Measurements from ENCODE around the gene TCN2. TPM values are rescaled to one million over a fixed set of nuclear protein-coding genes. Genes with fewer than 3 reads are reported as not detected.

The TCN2 gene
- total and polyA plus RNA-seq, 7 donors = 8.4 to 45.7 (median 24.9) TPM

- Histone ChIP-seq H3K36me3 (peaks cover 97 to 100% (median 98%) of the 10 kb centered on the region in 4 donors), H3K27ac (no peak overlapping the region), H3K4me3 (no peak overlapping the region), H3K9me3 (no peaks in the 10 kb centered on the region), H3K27me3 (no peaks in the 10 kb centered on the region), H3K4me1 (no peaks in the 10 kb centered on the region)
- TF ChIP-seq EP300 (IDR thresholded peaks at IDR 0.05) (no peak), POLR2A (IDR thresholded peaks at IDR 0.05) (no peak), POLR2AphosphoS5 (IDR thresholded peaks at IDR 0.05) (no peak), CTCF (IDR thresholded peaks at IDR 0.05) (no peak)
- 83 to 86% methylated on average over 13 of the region's 13 CpGs for WGBS, 2 donors
- DNase-seq = no peak
- intact Hi-C loops (cut with DNase I) = no loop called here
Observed at GRCh38 chr22:30582788-30583545, 24.0 kb upstream of the TCN2 start.

GRCh38 chr22:30584441-30584840 is 22.5 kb upstream of the TCN2 start:
- Histone ChIP-seq H3K4me3 (no peak overlapping the region), H3K36me3 (peaks cover 89 to 100% (median 96%) of the 10 kb centered on the region in 4 donors), H3K9me3 (no peaks in the 10 kb centered on the region), H3K4me1 (no peaks in the 10 kb centered on the region), H3K27ac (no peak overlapping the region), H3K27me3 (no peaks in the 10 kb centered on the region)
- 95 to 96% methylated on average over 15 of the region's 15 CpGs for WGBS, 2 donors
- no peak for DNase-seq
- TF ChIP-seq POLR2AphosphoS5 (IDR thresholded peaks at IDR 0.05) (no peak), EP300 (IDR thresholded peaks at IDR 0.05) (no peak), CTCF (IDR thresholded peaks at IDR 0.05) (no peak), POLR2A (IDR thresholded peaks at IDR 0.05) (no peak)
- intact Hi-C loops (cut with DNase I) = no loop called here

DNA sequence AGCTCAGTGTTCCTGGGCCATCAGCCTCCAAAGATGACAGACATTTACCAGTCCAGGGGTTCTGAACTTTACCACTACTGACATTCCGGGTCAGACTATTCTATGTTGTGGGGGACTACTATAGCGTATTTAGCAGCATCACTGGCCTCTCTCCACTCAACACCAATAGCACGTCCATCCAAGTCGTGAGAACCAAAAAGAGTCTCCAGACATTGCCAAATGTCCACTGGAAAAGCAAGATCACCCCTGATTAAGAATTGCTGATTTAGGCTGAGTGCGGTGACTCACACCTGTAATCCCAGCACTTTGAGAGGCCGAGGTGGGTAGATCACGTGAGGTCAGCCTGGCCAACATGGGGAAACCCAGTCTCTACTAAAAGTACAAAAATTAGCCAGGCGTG is 20.6 kb upstream of the TCN2 start:
- intact Hi-C loops (cut with DNase I) = no loop called here
- no peak overlapping the region for H3K27ac ChIP-seq
- H3K9me3 ChIP-seq = no peaks in the 10 kb centered on the region
- H3K4me3 ChIP-seq = no peak overlapping the region
- no peaks in the 10 kb centered on the region for H3K27me3 ChIP-seq
- 96% methylated on average over 8 of the region's 8 CpGs for WGBS, 2 donors
- H3K36me3 ChIP-seq = peaks cover 70 to 82% (median 76%) of the 10 kb centered on the region in 4 donors
- no peak for DNase-seq
- TF ChIP-seq EP300 (IDR thresholded peaks at IDR 0.05) = no peak
- TF ChIP-seq POLR2AphosphoS5 (IDR thresholded peaks at IDR 0.05) = no peak
- no peak for TF ChIP-seq CTCF (IDR thresholded peaks at IDR 0.05)
- TF ChIP-seq POLR2A (IDR thresholded peaks at IDR 0.05) = no peak
- H3K4me1 ChIP-seq = peaks cover 0 to 17% (median 16%) of the 10 kb centered on the region in 4 donors

DNA sequence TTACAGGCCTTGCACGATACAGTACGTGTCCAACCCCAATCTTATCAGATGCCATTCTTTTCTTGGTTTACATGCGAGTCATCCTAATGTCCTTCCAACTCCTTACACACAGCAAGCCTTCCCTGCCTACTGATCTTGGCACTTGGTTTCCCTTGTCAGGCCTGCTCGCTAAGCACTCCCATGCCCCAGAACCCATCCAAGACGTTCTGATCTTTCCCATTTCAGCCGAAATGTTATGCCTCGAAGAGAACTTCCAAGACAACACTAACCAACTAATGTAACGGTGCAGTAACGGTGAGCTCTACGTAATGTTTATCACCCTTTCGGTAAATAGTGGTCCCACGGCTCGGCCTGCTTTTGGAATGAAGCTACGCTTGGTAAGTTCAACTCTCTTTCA is 15.8 kb upstream of the TCN2 start:
- WGBS, 2 donors = 4 to 6% methylated on average over 14 of the region's 14 CpGs
- no peak for TF ChIP-seq POLR2A (IDR thresholded peaks at IDR 0.05)
- TF ChIP-seq POLR2AphosphoS5 (IDR thresholded peaks at IDR 0.05) = no peak
- TF ChIP-seq CTCF (IDR thresholded peaks at IDR 0.05) = no peak
- no peak for TF ChIP-seq EP300 (IDR thresholded peaks at IDR 0.05)
- Histone ChIP-seq H3K36me3 (peaks cover 23 to 34% (median 31%) of the 10 kb centered on the region in 4 donors), H3K4me3 (peak overlapping the region; percentile 59 to 77 (median 74)), H3K27me3 (no peaks in the 10 kb centered on the region), H3K27ac (peak overlapping the region; percentile 72 to 84 (median 76)), H3K9me3 (no peaks in the 10 kb centered on the region), H3K4me1 (peaks cover 0 to 22% (median 19%) of the 10 kb centered on the region in 4 donors)
- intact Hi-C loops (cut with DNase I) = no loop called here
- no peak for DNase-seq

All from sigmoid colon (tissue), 7 donors.